ENCODE data around the gene PM20D1.

PM20D1 gene

GRCh38 chr1:205798577-205798976 lies 51.4 kb downstream of the PM20D1 start:
- no peak for DNase-seq (ENCODE audit: low read depth in 1 of 2, low spot score in 1 of 2)
- H3K4me3 ChIP-seq (replicated peaks; ENCODE audit: insufficient read depth, low read length): no peak overlapping the region
- TF ChIP-seq REST (IDR thresholded peaks at IDR 0.05; ENCODE audit: insufficient replicate concordance, low read depth): no peak
- TF ChIP-seq SPI1 (IDR thresholded peaks at IDR 0.05; ENCODE audit: borderline replicate concordance, low read depth): no peak
- TF ChIP-seq GABPA (IDR thresholded peaks at IDR 0.05; ENCODE audit: low read depth): no peak
- TF ChIP-seq CTCF (IDR thresholded peaks at IDR 0.05; ENCODE audit: insufficient read depth, low read length): no peak
- TF ChIP-seq POLR2AphosphoS5 (IDR thresholded peaks at IDR 0.05; ENCODE audit: low read depth): no peak
- H3K27me3 ChIP-seq (ENCODE audit: insufficient read depth, poor library complexity, severe bottlenecking): peaks cover 4% of the 10 kb centered on the region
- H3K27ac ChIP-seq (replicated peaks): no peak overlapping the region

GRCh38 chr1:205797168-205797567 lies 52.8 kb downstream of the PM20D1 start:
- no peaks in the 10 kb centered on the region for H3K27me3 ChIP-seq (ENCODE audit: insufficient read depth, poor library complexity, severe bottlenecking)
- H3K4me3 ChIP-seq (replicated peaks; ENCODE audit: insufficient read depth, low read length): no peak overlapping the region
- TF ChIP-seq SPI1 (IDR thresholded peaks at IDR 0.05; ENCODE audit: borderline replicate concordance, low read depth) (no peak), GABPA (IDR thresholded peaks at IDR 0.05; ENCODE audit: low read depth) (no peak), POLR2AphosphoS5 (IDR thresholded peaks at IDR 0.05; ENCODE audit: low read depth) (no peak), REST (IDR thresholded peaks at IDR 0.05; ENCODE audit: insufficient replicate concordance, low read depth) (no peak), CTCF (IDR thresholded peaks at IDR 0.05; ENCODE audit: insufficient read depth, low read length) (no peak)
- H3K27ac ChIP-seq (replicated peaks): no peak overlapping the region
- DNase-seq (ENCODE audit: low read depth in 1 of 2, low spot score in 1 of 2): no peak

GRCh38 chr1:205794011-205794730 lies 55.8 kb downstream of the PM20D1 start:
- TF ChIP-seq GABPA (IDR thresholded peaks at IDR 0.05; ENCODE audit: low read depth) (no peak), SPI1 (IDR thresholded peaks at IDR 0.05; ENCODE audit: borderline replicate concordance, low read depth) (no peak), CTCF (IDR thresholded peaks at IDR 0.05; ENCODE audit: insufficient read depth, low read length) (no peak), POLR2AphosphoS5 (IDR thresholded peaks at IDR 0.05; ENCODE audit: low read depth) (no peak), REST (IDR thresholded peaks at IDR 0.05; ENCODE audit: insufficient replicate concordance, low read depth) (no peak)
- no peak for DNase-seq (ENCODE audit: low read depth in 1 of 2, low spot score in 1 of 2)

More at GRCh38 chr1:205794011-205794730, 55.8 kb downstream of the PM20D1 start:
- no peak overlapping the region for H3K27ac ChIP-seq (replicated peaks)
- no peak overlapping the region for H3K4me3 ChIP-seq (replicated peaks; ENCODE audit: insufficient read depth, low read length)
- no peaks in the 10 kb centered on the region for H3K27me3 ChIP-seq (ENCODE audit: insufficient read depth, poor library complexity, severe bottlenecking)

Measured in HL-60 (cell line).